ENCODE measurements around the gene PSMD12.

PSMD12 gene

GRCh38 chr17:67353161-67353560 is 13.2 kb downstream of the PSMD12 start:
- H3K4me3 ChIP-seq (ENCODE audit: insufficient read depth, low read length, poor library complexity, severe bottlenecking): no peak overlapping the region
- peaks cover 31% of the 10 kb centered on the region for H3K36me3 ChIP-seq (ENCODE audit: low read length)
- H2AFZ ChIP-seq (ENCODE audit: low read depth, low read length, severe bottlenecking): no peak overlapping the region
- H4K20me1 ChIP-seq (ENCODE audit: low read depth, low read length): no peaks in the 10 kb centered on the region
- H3K9me2 ChIP-seq (replicated peaks; ENCODE audit: insufficient read depth, low read length): no peaks in the 10 kb centered on the region
- H3K9ac ChIP-seq (ENCODE audit: low read length): no peak overlapping the region
- TF ChIP-seq CTCF (IDR thresholded peaks at IDR 0.05; ENCODE audit: insufficient read depth, low read length, poor library complexity, severe bottlenecking) (no peak), EZH2phosphoT487 (conservative IDR thresholded peaks at IDR 0.05; ENCODE audit: low read length) (no peak)
- no peaks in the 10 kb centered on the region for H3F3A ChIP-seq (ENCODE audit: insufficient read depth)
- H3K79me2 ChIP-seq (ENCODE audit: insufficient read depth, low read length): peaks cover 11% of the 10 kb centered on the region; the same call in 1 of the 2 replicates
- no peak overlapping the region for H3K4me2 ChIP-seq (ENCODE audit: low read depth, low read length, poor library complexity, severe bottlenecking)
- H3K27ac ChIP-seq (ENCODE audit: low read depth, low read length): no peak overlapping the region
- H3K27me3 ChIP-seq (ENCODE audit: low read length): no peaks in the 10 kb centered on the region
- no peaks in the 10 kb centered on the region for H3K9me3 ChIP-seq (ENCODE audit: insufficient read depth, low read length)

- Histone ChIP-seq H4K20me1 (ENCODE audit: low read depth, low read length) (no peaks in the 10 kb centered on the region), H2AFZ (ENCODE audit: low read depth, low read length, severe bottlenecking) (no peak overlapping the region), H3K9ac (ENCODE audit: low read length) (no peak overlapping the region), H3K27me3 (ENCODE audit: low read length) (no peaks in the 10 kb centered on the region), H3K4me3 (ENCODE audit: insufficient read depth, low read length, poor library complexity, severe bottlenecking) (no peak overlapping the region), H3K79me2 (ENCODE audit: insufficient read depth, low read length) (no peaks in the 10 kb centered on the region; the same call in 1 of the 2 replicates), H3K27ac (ENCODE audit: low read depth, low read length) (no peak overlapping the region), H3K9me2 (replicated peaks; ENCODE audit: insufficient read depth, low read length) (no peaks in the 10 kb centered on the region), H3K36me3 (ENCODE audit: low read length) (peaks cover 49% of the 10 kb centered on the region), H3K4me2 (ENCODE audit: low read depth, low read length, poor library complexity, severe bottlenecking) (no peak overlapping the region), H3K9me3 (ENCODE audit: insufficient read depth, low read length) (no peaks in the 10 kb centered on the region), H3F3A (ENCODE audit: insufficient read depth) (peaks cover 4% of the 10 kb centered on the region; the same call in 1 of the 2 replicates)
- TF ChIP-seq EZH2phosphoT487 (conservative IDR thresholded peaks at IDR 0.05; ENCODE audit: low read length) (no peak), CTCF (IDR thresholded peaks at IDR 0.05; ENCODE audit: insufficient read depth, low read length, poor library complexity, severe bottlenecking) (no peak)
Measured at GRCh38 chr17:67349420-67349819, 17.0 kb downstream of the PSMD12 start.

- H3K79me2 ChIP-seq (ENCODE audit: insufficient read depth, low read length): no peaks in the 10 kb centered on the region; the same call in 1 of the 2 replicates
- no peak overlapping the region for H3K4me3 ChIP-seq (ENCODE audit: insufficient read depth, low read length, poor library complexity, severe bottlenecking)
- H3K27ac ChIP-seq (ENCODE audit: low read depth, low read length): no peak overlapping the region
- no peak overlapping the region for H3K9ac ChIP-seq (ENCODE audit: low read length)
- no peak for TF ChIP-seq CTCF (IDR thresholded peaks at IDR 0.05; ENCODE audit: insufficient read depth, low read length, poor library complexity, severe bottlenecking)
- no peak for TF ChIP-seq EZH2phosphoT487 (conservative IDR thresholded peaks at IDR 0.05; ENCODE audit: low read length)
- H2AFZ ChIP-seq (ENCODE audit: low read depth, low read length, severe bottlenecking): no peak overlapping the region
- H3K9me2 ChIP-seq (replicated peaks; ENCODE audit: insufficient read depth, low read length): no peaks in the 10 kb centered on the region
- peaks cover 4% of the 10 kb centered on the region; the same call in 1 of the 2 replicates for H3F3A ChIP-seq (ENCODE audit: insufficient read depth)
- peaks cover 48% of the 10 kb centered on the region for H3K36me3 ChIP-seq (ENCODE audit: low read length)
- H4K20me1 ChIP-seq (ENCODE audit: low read depth, low read length): no peaks in the 10 kb centered on the region
- H3K27me3 ChIP-seq (ENCODE audit: low read length): no peaks in the 10 kb centered on the region
- H3K4me2 ChIP-seq (ENCODE audit: low read depth, low read length, poor library complexity, severe bottlenecking): no peak overlapping the region
- H3K9me3 ChIP-seq (ENCODE audit: insufficient read depth, low read length): no peaks in the 10 kb centered on the region
Measured at GRCh38 chr17:67347826-67348225, 18.6 kb downstream of the PSMD12 start.
